Measurements from ENCODE around the gene SUCNR1. TPM values are rescaled to one million over a fixed set of nuclear protein-coding genes. Genes with fewer than 3 reads are reported as not detected.
"Not testable (repeated sequence)": the region's sequence is repeated elsewhere in the genome, so short reads cannot be mapped to it uniquely, and the experiment has no call there.

The SUCNR1 gene
- total and polyA plus RNA-seq, 8 donors, result 0.12 to 0.92 (median 0.58) TPM; not detected in 5

DNA sequence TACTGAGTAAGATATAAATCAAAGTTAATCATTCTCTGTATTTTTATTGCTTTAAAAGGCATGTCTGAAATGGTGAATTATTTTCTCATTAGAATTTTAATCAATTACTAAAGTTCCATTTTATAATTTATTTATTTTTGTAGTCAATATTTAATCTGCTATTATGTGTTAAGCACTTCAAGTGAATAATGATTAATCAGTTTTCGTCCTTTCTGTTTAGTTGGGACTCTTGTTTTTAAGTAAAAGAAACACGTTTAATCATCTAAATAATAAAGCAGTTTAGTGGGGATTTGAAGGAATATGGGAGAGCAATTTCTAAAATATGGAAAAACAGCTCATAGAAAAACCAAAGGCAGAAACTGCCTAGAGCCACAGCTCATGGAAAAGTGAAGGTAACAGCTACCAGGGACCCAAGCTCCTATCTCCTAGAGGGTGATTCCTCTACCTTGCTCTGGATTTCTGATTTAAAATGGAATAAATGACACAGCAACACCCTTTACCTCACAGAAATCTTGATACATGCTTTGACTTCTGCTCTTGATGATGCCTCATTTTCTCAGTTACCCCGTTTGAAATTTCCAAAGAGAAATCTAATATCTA, 28.0 kb upstream of the SUCNR1 start:
- Histone ChIP-seq H3K27ac (no peak overlapping the region), H3K4me1 (peaks cover 0 to 6% (median 2%) of the 10 kb centered on the region in 4 donors), H3K9me3 (peaks cover 0 to 4% (median 2%) of the 10 kb centered on the region in 4 donors), H3K36me3 (no peaks in the 10 kb centered on the region), H3K27me3 (no peaks in the 10 kb centered on the region), H3K4me3 (no peak overlapping the region)
- TF ChIP-seq EP300 (IDR thresholded peaks at IDR 0.05) (no peak), POLR2AphosphoS5 (IDR thresholded peaks at IDR 0.05) (no peak), POLR2A (IDR thresholded peaks at IDR 0.05) (no peak)
- TF ChIP-seq, protein P1, sequence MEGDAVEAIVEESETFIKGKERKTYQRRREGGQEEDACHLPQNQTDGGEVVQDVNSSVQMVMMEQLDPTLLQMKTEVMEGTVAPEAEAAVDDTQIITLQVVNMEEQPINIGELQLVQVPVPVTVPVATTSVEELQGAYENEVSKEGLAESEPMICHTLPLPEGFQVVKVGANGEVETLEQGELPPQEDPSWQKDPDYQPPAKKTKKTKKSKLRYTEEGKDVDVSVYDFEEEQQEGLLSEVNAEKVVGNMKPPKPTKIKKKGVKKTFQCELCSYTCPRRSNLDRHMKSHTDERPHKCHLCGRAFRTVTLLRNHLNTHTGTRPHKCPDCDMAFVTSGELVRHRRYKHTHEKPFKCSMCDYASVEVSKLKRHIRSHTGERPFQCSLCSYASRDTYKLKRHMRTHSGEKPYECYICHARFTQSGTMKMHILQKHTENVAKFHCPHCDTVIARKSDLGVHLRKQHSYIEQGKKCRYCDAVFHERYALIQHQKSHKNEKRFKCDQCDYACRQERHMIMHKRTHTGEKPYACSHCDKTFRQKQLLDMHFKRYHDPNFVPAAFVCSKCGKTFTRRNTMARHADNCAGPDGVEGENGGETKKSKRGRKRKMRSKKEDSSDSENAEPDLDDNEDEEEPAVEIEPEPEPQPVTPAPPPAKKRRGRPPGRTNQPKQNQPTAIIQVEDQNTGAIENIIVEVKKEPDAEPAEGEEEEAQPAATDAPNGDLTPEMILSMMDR (IDR thresholded peaks at IDR 0.05), result no peak
- intact Hi-C loops (cut with DNase I; ENCODE audit: low total_unique reads), result loop anchor here (10.0 kb wide), 1 partner anchor 401 kb away; no protein-coding TSS in a partner anchor
- DNase-seq, result no peak
- 36 to 59% (median 40%) methylated on average over 3 of the region's 3 CpGs for WGBS, 5 donors

DNA sequence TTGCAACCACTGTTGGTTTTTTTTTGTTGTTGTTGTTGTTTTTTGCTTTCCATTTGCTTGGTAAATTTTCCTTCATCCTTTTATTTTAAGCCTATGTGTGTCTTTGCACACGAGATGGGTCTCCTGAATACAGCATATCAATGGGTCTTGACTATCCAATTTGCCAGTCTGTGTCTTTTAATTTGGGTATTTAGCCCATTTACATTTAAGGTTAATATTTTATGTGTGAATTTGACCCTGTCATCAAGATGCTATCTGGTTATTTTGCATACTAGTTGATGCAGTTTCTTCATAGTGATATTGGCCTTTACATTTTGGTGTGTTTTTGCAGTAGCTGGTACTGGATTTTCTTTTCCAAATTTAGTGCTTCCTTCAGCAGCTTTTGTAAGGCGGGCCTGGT, 23.4 kb upstream of the SUCNR1 start:
- WGBS, 5 donors, result 89 to 94% (median 91%) methylated on average over 2 of the region's 2 CpGs
- intact Hi-C loops (cut with DNase I; ENCODE audit: low total_unique reads); H3K4me3 ChIP-seq; H3K27ac ChIP-seq; H3K4me1 ChIP-seq; H3K9me3 ChIP-seq; H3K27me3 ChIP-seq; DNase-seq; H3K36me3 ChIP-seq: not testable (repeated sequence)

DNA sequence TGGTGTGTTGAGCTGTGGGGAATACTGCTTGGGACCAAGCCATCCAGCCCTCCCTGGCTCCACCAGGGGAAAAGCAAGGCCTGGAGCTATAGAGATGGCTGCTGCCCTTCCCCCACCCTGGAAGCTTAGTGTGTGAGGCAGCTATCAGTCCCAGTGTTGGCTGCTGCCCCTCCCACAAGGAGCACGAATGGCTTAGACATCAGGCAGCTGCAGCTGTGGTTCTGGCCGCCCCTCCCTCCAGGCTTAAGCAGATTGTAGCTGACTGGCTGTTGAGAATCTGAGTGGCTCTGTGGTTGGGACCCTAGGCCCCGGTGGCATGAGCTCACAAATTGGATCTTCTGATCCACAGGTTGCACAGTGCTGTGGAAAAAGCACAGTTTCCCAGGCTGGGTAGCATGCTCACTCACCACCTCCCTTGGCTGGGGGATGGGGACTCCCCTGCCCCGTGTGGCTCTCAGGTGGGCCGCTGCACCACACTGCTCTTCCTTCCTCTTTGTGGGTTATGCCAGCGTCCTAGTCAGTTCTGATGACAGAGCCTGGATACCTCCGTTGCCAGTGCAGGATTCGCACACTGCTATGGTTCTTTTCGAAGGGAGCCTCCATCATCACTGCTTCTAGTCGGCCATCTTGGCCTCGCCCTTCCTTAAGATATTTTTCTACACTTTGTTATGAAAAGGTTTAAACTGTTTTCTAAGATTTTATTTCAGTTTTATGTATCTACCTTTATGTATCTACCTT, 21.2 kb upstream of the SUCNR1 start:
- peaks cover 0 to 6% (median 2%) of the 10 kb centered on the region in 4 donors for H3K9me3 ChIP-seq
- WGBS, 5 donors, result 81 to 91% (median 86%) methylated on average over 11 of the region's 11 CpGs
- no peaks in the 10 kb centered on the region for H3K27me3 ChIP-seq
- H3K36me3 ChIP-seq, result no peaks in the 10 kb centered on the region
- H3K4me3 ChIP-seq, result no peak overlapping the region
- H3K4me1 ChIP-seq, result no peaks in the 10 kb centered on the region
- intact Hi-C loops (cut with DNase I; ENCODE audit: low total_unique reads), result no loop called here
- TF ChIP-seq POLR2AphosphoS5 (IDR thresholded peaks at IDR 0.05) (no peak), EP300 (IDR thresholded peaks at IDR 0.05) (no peak), POLR2A (IDR thresholded peaks at IDR 0.05) (no peak)
- TF ChIP-seq, protein P1 (IDR thresholded peaks at IDR 0.05), result no peak
- DNase-seq, result no peak
- no peak overlapping the region for H3K27ac ChIP-seq

GRCh38 chr3:151856118-151856517, 17.3 kb upstream of the SUCNR1 start:
- DNase-seq, result no peak
- intact Hi-C loops (cut with DNase I; ENCODE audit: low total_unique reads), result no loop called here
- WGBS, 5 donors, result 65 to 94% (median 75%) methylated on average over 3 of the region's 3 CpGs
- H3K36me3 ChIP-seq, result no peaks in the 10 kb centered on the region
- no peak overlapping the region for H3K4me3 ChIP-seq
- H3K9me3 ChIP-seq, result no peaks in the 10 kb centered on the region
- TF ChIP-seq POLR2AphosphoS5 (IDR thresholded peaks at IDR 0.05) (no peak), POLR2A (IDR thresholded peaks at IDR 0.05) (no peak), EP300 (IDR thresholded peaks at IDR 0.05) (no peak)
- TF ChIP-seq, protein P1 (IDR thresholded peaks at IDR 0.05), result no peak
- no peaks in the 10 kb centered on the region for H3K27me3 ChIP-seq
- no peak overlapping the region for H3K27ac ChIP-seq
- H3K4me1 ChIP-seq, result peaks cover 0 to 19% (median 10%) of the 10 kb centered on the region in 4 donors

DNA sequence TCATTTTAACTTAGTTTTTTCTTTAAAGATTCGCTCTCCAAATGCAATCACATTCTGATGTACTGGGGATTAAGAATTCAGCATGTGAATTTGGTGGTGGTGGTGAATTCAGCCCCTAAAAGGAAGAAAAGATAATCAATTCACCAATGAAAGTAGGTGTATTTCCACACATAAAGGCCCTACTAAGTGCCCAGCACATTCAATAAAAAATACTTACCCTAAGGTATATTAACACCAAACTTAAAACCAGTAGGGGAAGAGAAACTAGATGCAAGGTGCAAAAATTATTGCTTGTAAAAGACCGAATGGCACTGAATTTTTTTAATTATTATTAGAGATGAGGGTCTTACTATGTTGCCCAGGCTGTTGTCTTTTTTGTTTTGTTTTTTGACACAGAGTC, 16.8 kb upstream of the SUCNR1 start:
- peaks cover 0 to 19% (median 10%) of the 10 kb centered on the region in 4 donors for H3K4me1 ChIP-seq
- no peak overlapping the region for H3K4me3 ChIP-seq
- 90 to 98% (median 92%) methylated on average over 2 of the region's 2 CpGs for WGBS, 5 donors
- no peak for TF ChIP-seq POLR2AphosphoS5 (IDR thresholded peaks at IDR 0.05)
- no peak for TF ChIP-seq POLR2A (IDR thresholded peaks at IDR 0.05)
- TF ChIP-seq, protein P1 (IDR thresholded peaks at IDR 0.05), result no peak
- TF ChIP-seq EP300 (IDR thresholded peaks at IDR 0.05), result no peak
- DNase-seq, result no peak
- no peaks in the 10 kb centered on the region for H3K9me3 ChIP-seq
- no peak overlapping the region for H3K27ac ChIP-seq
- intact Hi-C loops (cut with DNase I; ENCODE audit: low total_unique reads), result no loop called here
- no peaks in the 10 kb centered on the region for H3K36me3 ChIP-seq
- no peaks in the 10 kb centered on the region for H3K27me3 ChIP-seq
